ENCODE measurements around the gene RALA.

Gene RALA

GRCh38 chr7:39623047-39623731 is at the start of gene RALA:
TSS of gene RALA (plus strand) at chr7:39623572. CDS start at chr7:39686668, 63,096 bp downstream.
- peak; percentile 76 for DNase-seq

GRCh38 chr7:39574673-39575349 is 48.6 kb upstream of the RALA start:
- DNase-seq = no peak

GRCh38 chr7:39577229-39577874 is 46.0 kb upstream of the RALA start:
- DNase-seq = no peak

GRCh38 chr7:39580149-39580874 is 43.1 kb upstream of the RALA start:
- peak; percentile 93 for DNase-seq

- peak; percentile 20 for DNase-seq
Observed at GRCh38 chr7:39582536-39582935, 40.8 kb upstream of the RALA start.

- DNase-seq = no peak
Observed at GRCh38 chr7:39583539-39583938, 39.8 kb upstream of the RALA start.

- no peak for DNase-seq
Observed at GRCh38 chr7:39587393-39587792, 36.0 kb upstream of the RALA start.

- no peak for DNase-seq
Observed at GRCh38 chr7:39588416-39588815, 35.0 kb upstream of the RALA start.

- DNase-seq = no peak
Observed at GRCh38 chr7:39589323-39590111, 33.9 kb upstream of the RALA start.

- DNase-seq = no peak
Observed at GRCh38 chr7:39592586-39592985, 30.8 kb upstream of the RALA start.

- no peak for DNase-seq
Observed at GRCh38 chr7:39594988-39595620, 28.3 kb upstream of the RALA start.

GRCh38 chr7:39602351-39602750 is 21.0 kb upstream of the RALA start:
- no peak for DNase-seq

- DNase-seq = no peak
Observed at GRCh38 chr7:39603924-39604323, 19.4 kb upstream of the RALA start.

GRCh38 chr7:39605087-39605486 is 18.3 kb upstream of the RALA start:
- DNase-seq = no peak

GRCh38 chr7:39606352-39606751 is 17.0 kb upstream of the RALA start:
- DNase-seq = no peak

- no peak for DNase-seq
Observed at GRCh38 chr7:39606941-39607340, 16.4 kb upstream of the RALA start.

- DNase-seq = no peak
Observed at GRCh38 chr7:39607865-39608264, 15.5 kb upstream of the RALA start.

- no peak for DNase-seq
Observed at GRCh38 chr7:39608278-39608677, 15.1 kb upstream of the RALA start.

GRCh38 chr7:39609113-39609934 is 14.0 kb upstream of the RALA start:
- DNase-seq = no peak

- no peak for DNase-seq
Observed at GRCh38 chr7:39609935-39610263, 13.5 kb upstream of the RALA start.

- DNase-seq = no peak
Observed at GRCh38 chr7:39613577-39613976, 9.8 kb upstream of the RALA start.
